Naive B cell (primary cell): Measurements from ENCODE around the gene BTBD16. TPM values are rescaled to one million over a fixed set of nuclear protein-coding genes. Genes with fewer than 3 reads are reported as not detected.

ENCODE experiments used
- ATAC-seq, 2 donors: fragments of 150-1000 bp; cut with Tn5 transposase; 2 replicates each; pipeline ENCODE4 v1.10.0; 2021; ENCODE audit warnings: low read depth in 2 of 2, mild to moderate bottlenecking in 2 of 2, moderate library complexity in 2 of 2
- DNase-seq: peaks from one replicate; pipeline ENCODE4 v3.0.0; 2022
- H3K27ac Mint-ChIP-seq, 6 donors: one replicate each; pipeline ENCODE4 v1.8.0; 2020 to 2022; ENCODE audit warnings: mild to moderate bottlenecking in 6 of 6, mixed read lengths in 6 of 6, moderate library complexity in 5 of 6, inconsistent platforms in 2 of 6
- H3K27me3 Mint-ChIP-seq, 3 donors: one replicate each; pipeline ENCODE4 v1.8.0; 2021 to 2022; ENCODE audit warnings: mixed read lengths in 3 of 3, mild to moderate bottlenecking in 1 of 3
- H3K36me3 Mint-ChIP-seq, 2 donors: one replicate each; pipeline ENCODE4 v1.8.0; 2020 to 2022; ENCODE audit warnings: mixed read lengths in 2 of 2, inconsistent platforms in 1 of 2, mild to moderate bottlenecking in 1 of 2
- H3K4me1 Mint-ChIP-seq, 3 donors: one replicate each; pipeline ENCODE4 v1.8.0; 2020 to 2022; ENCODE audit warnings: mixed read lengths in 3 of 3, inconsistent platforms in 1 of 3, mild to moderate bottlenecking in 1 of 3, moderate library complexity in 1 of 3
- H3K4me3 Mint-ChIP-seq, 8 donors: one replicate each; pipeline ENCODE4 v1.8.0; 2020 to 2022; ENCODE audit warnings: mild to moderate bottlenecking in 8 of 8, mixed read lengths in 8 of 8, moderate library complexity in 8 of 8, inconsistent platforms in 2 of 8
- H3K9me3 Mint-ChIP-seq, 7 donors: one replicate each; pipeline ENCODE4 v1.8.0; 2020 to 2022; ENCODE audit warnings: mixed read lengths in 7 of 7, mild to moderate bottlenecking in 5 of 7, inconsistent platforms in 2 of 7, moderate library complexity in 1 of 7
- polyA plus RNA-seq, 6 donors: library from polyadenylated mRNA; unstranded; fragments of 300-500 nt; fragmentation: Illumina TruSeq; gene quantifications; one replicate each; pipeline ENCODE4 v1.2.3, GENCODE V29; 2021; ENCODE audit warnings: low read depth in 6 of 6

BTBD16 gene
- polyA plus RNA-seq, 6 donors from 2014 or later: not detected

DNA sequence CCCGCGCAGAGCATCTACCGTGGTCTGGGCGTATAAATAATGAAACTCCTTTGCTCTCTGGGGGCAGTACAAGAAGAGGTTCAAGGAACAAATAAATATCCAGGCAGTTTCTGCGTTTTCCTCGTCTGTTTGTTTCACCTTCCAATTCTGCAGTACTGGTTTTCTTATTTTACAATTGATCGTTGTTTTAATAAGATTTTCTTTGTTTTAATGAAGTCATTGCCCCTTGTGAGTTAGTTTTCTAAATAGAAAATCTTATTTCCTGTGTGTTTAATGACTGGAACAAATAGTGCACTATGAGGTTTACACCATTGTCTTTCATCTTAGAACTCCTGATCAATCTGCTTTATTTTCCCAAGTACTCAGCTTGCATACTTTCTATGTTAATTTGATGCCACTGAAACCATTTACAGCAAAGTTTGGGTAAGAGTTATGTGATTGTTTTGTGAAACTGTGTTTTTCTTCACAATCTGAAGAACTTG, 104.6 kb downstream of the BTBD16 start:
- no peak for ATAC-seq
- peak overlapping the region; percentile 90 to 99 (median 96) for H3K4me3 Mint-ChIP-seq
- no peak for DNase-seq
- peaks cover 7 to 17% (median 8%) of the 10 kb centered on the region in 3 donors for H3K27me3 Mint-ChIP-seq
- H3K9me3 Mint-ChIP-seq: no peaks in the 10 kb centered on the region
- peak overlapping the region; percentile 95 to 99 (median 98) for H3K27ac Mint-ChIP-seq
- H3K4me1 Mint-ChIP-seq: peaks cover 28 to 42% (median 35%) of the 10 kb centered on the region in 3 donors
- H3K36me3 Mint-ChIP-seq: peaks cover 6 to 15% of the 10 kb centered on the region in 2 donors

DNA sequence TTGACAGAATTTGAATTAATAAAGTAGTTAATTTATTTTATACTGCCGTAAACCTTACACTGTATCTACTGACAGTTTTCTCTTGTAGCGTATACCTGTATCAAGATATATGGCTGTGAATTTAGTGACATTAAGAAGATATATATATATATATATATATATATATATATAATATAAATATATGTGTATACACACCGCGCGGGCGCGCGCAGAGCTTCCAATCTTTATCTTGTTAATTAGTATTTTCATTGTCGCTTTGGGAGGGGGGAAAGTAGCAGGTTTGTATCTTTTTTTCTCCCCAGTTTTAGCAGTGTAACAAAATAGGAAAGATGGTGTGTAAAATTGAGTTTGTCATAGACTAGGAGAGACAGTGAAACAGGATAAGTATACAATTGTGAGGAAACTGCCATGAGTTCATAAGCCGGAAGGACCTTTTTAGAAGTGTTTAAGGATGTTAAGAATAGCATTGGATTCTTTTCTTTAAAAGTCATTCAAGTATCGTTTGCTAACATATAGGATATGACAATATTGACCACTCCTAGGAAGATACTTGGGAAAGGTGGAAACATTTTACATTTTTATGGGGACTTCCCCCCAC, 105.4 kb downstream of the BTBD16 start:
- H3K27me3 Mint-ChIP-seq: peaks cover under 1 to 10% (median under 1%) of the 10 kb centered on the region in 3 donors

DNA sequence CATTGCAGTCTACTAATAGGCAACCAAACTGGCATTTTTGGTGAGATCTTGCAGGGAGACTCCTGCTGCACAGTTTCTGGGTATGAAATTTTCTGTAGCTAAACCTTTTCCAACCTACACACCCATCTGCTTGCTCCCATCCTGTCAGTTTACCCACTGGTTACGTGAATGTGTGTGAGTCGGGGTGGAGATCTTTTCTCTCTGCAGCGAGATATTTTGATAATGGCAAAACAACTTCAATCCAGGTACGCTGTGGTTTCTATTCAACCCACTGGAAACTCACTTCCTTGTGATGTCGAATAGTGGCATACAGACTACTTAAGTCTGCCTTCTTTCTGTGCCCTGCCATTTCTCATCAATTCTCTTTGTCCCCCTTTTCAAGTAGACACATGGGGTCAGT, 107.9 kb downstream of the BTBD16 start:
- Mint-ChIP-seq H3K4me1 (peaks cover 46 to 56% (median 46%) of the 10 kb centered on the region in 3 donors), H3K36me3 (peaks cover 6 to 28% of the 10 kb centered on the region in 2 donors), H3K27me3 (no peaks in the 10 kb centered on the region), H3K4me3 (peak overlapping the region in 1 of 8 donors; percentile 41), H3K27ac (peak overlapping the region in 3 of 6 donors; percentile 8 to 64 (median 42)), H3K9me3 (no peaks in the 10 kb centered on the region)
- ATAC-seq (no peak), DNase-seq (no peak)

More for the DNA sequence above, 105.4 kb downstream of the BTBD16 start:
- Mint-ChIP-seq H3K4me3 (peak overlapping the region; percentile 1 to 97 (median 71)), H3K4me1 (peaks cover 35 to 48% (median 42%) of the 10 kb centered on the region in 3 donors), H3K9me3 (no peaks in the 10 kb centered on the region), H3K27ac (peak overlapping the region in 3 of 6 donors; percentile 14 to 98 (median 22)), H3K36me3 (peaks cover 6 to 22% of the 10 kb centered on the region in 2 donors)
- no peak for ATAC-seq
- DNase-seq: no peak

DNA sequence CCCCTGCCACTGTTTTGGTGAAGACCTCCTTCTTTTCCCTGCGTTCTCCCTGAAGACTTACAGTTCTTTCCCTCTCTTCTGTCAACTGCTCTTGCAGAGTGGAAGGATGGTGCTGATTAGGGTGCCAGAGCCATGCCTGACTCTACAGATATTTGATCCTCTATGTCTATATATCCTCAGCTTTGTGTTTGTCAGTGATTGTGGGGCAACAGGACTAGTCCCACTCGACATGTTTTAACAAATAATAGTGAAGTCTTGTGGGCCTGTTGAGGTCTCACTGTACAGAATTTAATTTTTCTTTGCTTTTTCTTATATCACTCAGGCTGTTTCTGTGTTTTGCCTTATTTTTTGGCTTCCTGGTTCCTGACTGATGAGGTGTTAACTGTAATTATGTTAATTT, 108.4 kb downstream of the BTBD16 start:
- ATAC-seq (no peak), DNase-seq (no peak)
- no peak overlapping the region for H3K4me3 Mint-ChIP-seq
- H3K27me3 Mint-ChIP-seq: no peaks in the 10 kb centered on the region
- H3K4me1 Mint-ChIP-seq: peaks cover 44 to 58% (median 44%) of the 10 kb centered on the region in 3 donors
- H3K9me3 Mint-ChIP-seq: no peaks in the 10 kb centered on the region
- H3K36me3 Mint-ChIP-seq: peaks cover 6 to 29% of the 10 kb centered on the region in 2 donors
- peak overlapping the region in 2 of 6 donors; percentile 42 to 64 for H3K27ac Mint-ChIP-seq

DNA sequence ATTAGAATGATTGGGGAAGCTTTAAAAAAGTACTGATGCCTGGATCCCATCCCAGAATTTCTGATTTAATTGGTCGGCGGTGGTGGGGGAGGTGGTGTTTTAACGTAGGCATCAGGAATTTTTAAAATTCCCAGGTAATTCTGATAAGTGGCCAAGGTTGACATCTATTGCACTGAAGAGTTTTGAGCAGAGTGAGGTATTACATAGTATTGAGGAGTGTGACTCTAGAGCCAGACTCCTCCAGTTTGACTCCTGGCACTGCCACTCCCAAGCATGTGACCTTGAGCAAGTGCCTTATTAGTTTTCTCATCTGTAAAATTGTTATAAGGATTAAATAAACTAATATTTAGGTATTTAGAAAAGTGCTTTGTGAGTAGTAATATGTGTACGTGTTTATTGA, 109.6 kb downstream of the BTBD16 start:
- Mint-ChIP-seq H3K9me3 (peaks cover 0 to 1% (median 0%) of the 10 kb centered on the region in 7 donors), H3K4me3 (no peak overlapping the region), H3K36me3 (peaks cover 6 to 29% of the 10 kb centered on the region in 2 donors), H3K27ac (peak overlapping the region in 3 of 6 donors; percentile 6 to 50 (median 40)), H3K27me3 (no peaks in the 10 kb centered on the region), H3K4me1 (peaks cover 40 to 61% (median 46%) of the 10 kb centered on the region in 3 donors)
- ATAC-seq (no peak), DNase-seq (no peak)

DNA sequence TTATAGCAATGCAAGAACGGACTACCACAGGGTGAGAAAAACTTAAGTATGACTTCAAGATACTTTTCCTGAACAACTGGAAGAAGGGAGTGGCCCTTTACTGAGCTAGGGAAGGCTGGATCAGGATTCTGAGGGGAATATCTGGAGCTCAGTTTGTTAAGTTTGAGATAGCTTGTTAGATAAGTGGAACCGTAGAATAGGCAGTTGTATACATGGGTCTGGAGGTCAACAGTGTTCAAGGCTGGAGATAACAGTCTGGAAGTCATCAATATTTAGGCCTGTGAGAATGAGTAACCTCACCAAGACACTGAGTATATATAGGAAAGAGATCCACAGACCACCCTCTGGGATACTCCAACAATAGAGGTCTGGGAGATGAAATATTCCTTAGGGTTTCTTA, 110.6 kb downstream of the BTBD16 start:
- H3K4me3 Mint-ChIP-seq: no peak overlapping the region

DNA sequence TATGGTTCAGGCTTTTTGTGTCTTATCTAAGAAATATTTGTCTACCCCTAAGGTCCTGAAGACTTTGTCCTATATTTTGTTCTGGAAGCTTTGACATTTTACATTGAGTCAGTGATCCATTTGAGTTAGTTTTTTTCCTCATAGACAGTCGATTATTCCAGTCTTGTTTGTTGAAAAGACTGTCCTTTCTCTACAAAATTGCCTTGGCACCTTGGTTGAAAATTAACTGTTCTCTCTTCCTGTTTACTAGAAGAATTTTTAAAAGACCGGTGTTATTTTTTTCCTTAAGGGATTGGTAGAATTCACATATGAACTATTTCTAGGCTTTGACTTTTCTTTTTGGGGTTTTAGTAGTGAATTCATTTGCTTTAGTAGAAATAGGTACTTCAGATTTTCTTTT, 115.4 kb downstream of the BTBD16 start:
- Mint-ChIP-seq H3K36me3 (peaks cover 7 to 11% of the 10 kb centered on the region in 2 donors), H3K27me3 (no peaks in the 10 kb centered on the region), H3K4me1 (peaks cover 43 to 68% (median 64%) of the 10 kb centered on the region in 3 donors), H3K9me3 (peaks cover 0 to 3% (median 0%) of the 10 kb centered on the region in 7 donors), H3K4me3 (peak overlapping the region in 1 of 8 donors; percentile 17), H3K27ac (peak overlapping the region in 1 of 6 donors; percentile 71)
- DNase-seq (no peak), ATAC-seq (no peak)

More for the DNA sequence above, 110.6 kb downstream of the BTBD16 start:
- no peaks in the 10 kb centered on the region for H3K27me3 Mint-ChIP-seq
- peaks cover 6 to 29% of the 10 kb centered on the region in 2 donors for H3K36me3 Mint-ChIP-seq
- peak overlapping the region in 1 of 6 donors; percentile 90 for H3K27ac Mint-ChIP-seq
- H3K9me3 Mint-ChIP-seq: peaks cover 0 to 1% (median 0%) of the 10 kb centered on the region in 7 donors
- DNase-seq (no peak), ATAC-seq (no peak)
- peaks cover 43 to 64% (median 51%) of the 10 kb centered on the region in 3 donors for H3K4me1 Mint-ChIP-seq

DNA sequence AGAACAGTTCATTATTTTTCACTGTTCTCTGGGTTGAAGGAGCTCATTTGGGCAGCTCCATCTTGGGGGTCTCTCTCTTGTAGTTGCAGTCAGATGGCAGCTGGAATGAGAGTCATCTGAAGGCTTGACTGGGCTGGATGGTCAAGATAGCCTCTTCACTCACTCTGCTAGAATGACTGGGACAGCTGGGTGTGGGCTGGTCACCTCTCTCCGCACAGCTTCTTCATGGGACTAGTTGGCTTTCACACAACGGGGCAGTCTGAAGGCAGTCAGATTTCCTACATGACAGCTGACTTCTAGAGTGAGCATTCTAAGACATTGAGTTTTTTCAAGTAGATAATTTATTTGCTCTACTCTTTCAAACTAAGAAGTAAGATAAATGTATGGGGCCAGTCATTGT, 116.5 kb downstream of the BTBD16 start:
- DNase-seq (no peak), ATAC-seq (no peak)
- peak overlapping the region in 1 of 8 donors; percentile 46 for H3K4me3 Mint-ChIP-seq
- no peak overlapping the region for H3K27ac Mint-ChIP-seq
- H3K9me3 Mint-ChIP-seq: peaks cover 0 to 3% (median 0%) of the 10 kb centered on the region in 7 donors
- H3K36me3 Mint-ChIP-seq: peaks cover 7 to 15% of the 10 kb centered on the region in 2 donors
- no peaks in the 10 kb centered on the region for H3K27me3 Mint-ChIP-seq
- peaks cover 35 to 65% (median 60%) of the 10 kb centered on the region in 3 donors for H3K4me1 Mint-ChIP-seq

Other genes with a start within 250 kb of the BTBD16 start
- 10 to 100 TPM; 78.2 to 95.7 (median 89.4) TPM for gene PLEKHA1, start 103.4 kb downstream of the BTBD16 start, polyA plus RNA-seq
- not detected for gene ARMS2, start 183.4 kb downstream of the BTBD16 start, polyA plus RNA-seq
- gene HTRA1, start 190.3 kb downstream of the BTBD16 start, polyA plus RNA-seq: not detected